GM12865 (cell line): ENCODE measurements around the gene NPTXR.

Experiments
- DNase-seq: peaks from one replicate; pipeline ENCODE4 v3.0.0; 2010; ENCODE audit warnings: low read depth
- H3K4me3 ChIP-seq: 2 replicates; pipeline ENCODE4 v1.5.1; 2011; ENCODE audit warnings: mild to moderate bottlenecking, low read depth, low read length, control low read depth
- TF ChIP-seq, protein P1 (sequence below): IDR thresholded peaks from 2 replicates; pipeline ENCODE4 v1.5.1; 2011; ENCODE audit warnings: low read length, control low read depth, low read depth, inconsistent platforms; ENCODE audit not compliant: insufficient read depth; ENCODE audit errors: missing control alignments

The NPTXR gene

DNA sequence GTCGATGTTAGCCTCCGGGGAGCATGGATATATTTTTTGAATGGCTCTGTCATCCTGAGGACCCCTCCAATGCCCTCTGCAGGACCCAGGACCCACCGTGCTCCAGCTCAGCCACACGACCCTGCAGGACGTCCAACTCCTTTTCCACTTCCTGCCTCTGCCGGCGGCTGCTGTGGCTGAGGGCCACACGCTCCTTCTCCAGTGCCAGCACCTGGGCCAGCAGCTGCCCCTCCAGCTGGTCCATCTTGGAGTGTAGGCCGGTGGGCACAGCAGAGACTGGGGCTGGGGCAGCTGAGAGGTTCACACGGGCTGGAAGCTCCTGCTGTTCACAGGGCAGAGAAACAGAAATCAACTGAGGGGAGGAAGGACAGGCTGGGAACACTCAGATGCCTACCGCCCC is 15.6 kb downstream of the NPTXR start:
- DNase-seq, result no peak
- H3K4me3 ChIP-seq, result no peak overlapping the region
- TF ChIP-seq, protein P1, sequence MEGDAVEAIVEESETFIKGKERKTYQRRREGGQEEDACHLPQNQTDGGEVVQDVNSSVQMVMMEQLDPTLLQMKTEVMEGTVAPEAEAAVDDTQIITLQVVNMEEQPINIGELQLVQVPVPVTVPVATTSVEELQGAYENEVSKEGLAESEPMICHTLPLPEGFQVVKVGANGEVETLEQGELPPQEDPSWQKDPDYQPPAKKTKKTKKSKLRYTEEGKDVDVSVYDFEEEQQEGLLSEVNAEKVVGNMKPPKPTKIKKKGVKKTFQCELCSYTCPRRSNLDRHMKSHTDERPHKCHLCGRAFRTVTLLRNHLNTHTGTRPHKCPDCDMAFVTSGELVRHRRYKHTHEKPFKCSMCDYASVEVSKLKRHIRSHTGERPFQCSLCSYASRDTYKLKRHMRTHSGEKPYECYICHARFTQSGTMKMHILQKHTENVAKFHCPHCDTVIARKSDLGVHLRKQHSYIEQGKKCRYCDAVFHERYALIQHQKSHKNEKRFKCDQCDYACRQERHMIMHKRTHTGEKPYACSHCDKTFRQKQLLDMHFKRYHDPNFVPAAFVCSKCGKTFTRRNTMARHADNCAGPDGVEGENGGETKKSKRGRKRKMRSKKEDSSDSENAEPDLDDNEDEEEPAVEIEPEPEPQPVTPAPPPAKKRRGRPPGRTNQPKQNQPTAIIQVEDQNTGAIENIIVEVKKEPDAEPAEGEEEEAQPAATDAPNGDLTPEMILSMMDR, result no peak

DNA sequence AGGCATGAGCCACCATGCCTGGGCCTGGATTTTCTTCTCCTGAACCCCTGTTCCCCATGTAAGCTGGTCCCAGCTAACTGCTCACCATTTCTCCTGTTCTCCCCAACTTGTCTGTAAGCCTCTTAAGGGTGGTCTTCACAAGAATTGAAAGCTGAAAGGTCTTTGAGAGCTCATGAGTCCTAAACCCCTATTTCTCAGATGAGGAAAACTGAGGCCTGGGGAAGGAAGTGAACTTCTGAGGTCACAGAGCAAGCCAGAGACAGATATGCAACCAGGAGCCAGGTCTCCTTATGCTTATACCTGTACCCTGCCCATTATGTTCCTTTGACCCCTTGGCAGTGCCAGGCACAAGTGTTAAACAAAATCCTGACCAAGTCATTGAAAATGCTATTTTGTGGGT is 16.3 kb downstream of the NPTXR start:
- TF ChIP-seq, protein P1, result no peak
- no peak for DNase-seq

DNA sequence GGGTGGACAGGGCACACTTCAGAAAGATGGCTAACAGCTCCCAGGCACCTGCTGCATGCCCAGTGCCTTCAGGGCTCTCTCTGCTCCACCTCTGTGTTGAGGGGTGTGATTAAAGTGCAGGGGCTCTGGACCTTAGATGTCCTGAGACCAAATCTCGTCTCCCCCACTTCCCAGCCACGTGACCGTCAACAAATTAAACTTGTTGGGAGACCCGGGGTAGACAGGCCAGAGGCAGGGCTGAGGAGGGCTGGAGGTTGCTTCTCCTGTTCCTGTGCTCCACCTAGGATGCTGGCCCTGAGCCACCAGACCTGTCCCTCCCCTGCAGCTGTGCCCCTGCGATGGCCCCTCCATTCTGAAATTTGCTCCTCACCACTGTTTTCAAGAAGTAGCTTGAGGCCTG is 17.0 kb downstream of the NPTXR start:
- TF ChIP-seq, protein P1, result no peak
- H3K4me3 ChIP-seq, result no peak overlapping the region
- no peak for DNase-seq

More for the DNA sequence above, 16.3 kb downstream of the NPTXR start:
- H3K4me3 ChIP-seq, result no peak overlapping the region

DNA sequence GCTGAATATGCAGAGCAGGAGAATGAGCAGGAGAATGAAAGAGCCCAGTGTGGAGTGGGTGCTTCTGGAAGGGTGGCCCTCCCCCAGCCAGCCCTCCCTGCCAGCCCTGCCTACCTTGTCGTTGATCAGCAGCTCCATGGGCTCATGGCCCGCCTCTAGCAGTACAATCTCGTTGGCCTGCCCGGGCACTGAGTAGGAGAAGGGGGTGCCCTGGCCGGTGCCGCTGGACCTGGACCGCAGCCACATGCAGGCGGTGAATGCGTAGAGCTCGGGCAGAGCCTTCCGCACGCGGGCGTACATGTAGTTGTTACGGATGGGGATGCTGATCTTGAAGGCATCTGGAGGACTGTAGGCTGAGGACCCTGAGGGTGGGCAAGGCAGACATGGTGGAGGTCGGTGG is 17.4 kb downstream of the NPTXR start:
- DNase-seq, result no peak
- no peak overlapping the region for H3K4me3 ChIP-seq
- TF ChIP-seq, protein P1, result no peak

DNA sequence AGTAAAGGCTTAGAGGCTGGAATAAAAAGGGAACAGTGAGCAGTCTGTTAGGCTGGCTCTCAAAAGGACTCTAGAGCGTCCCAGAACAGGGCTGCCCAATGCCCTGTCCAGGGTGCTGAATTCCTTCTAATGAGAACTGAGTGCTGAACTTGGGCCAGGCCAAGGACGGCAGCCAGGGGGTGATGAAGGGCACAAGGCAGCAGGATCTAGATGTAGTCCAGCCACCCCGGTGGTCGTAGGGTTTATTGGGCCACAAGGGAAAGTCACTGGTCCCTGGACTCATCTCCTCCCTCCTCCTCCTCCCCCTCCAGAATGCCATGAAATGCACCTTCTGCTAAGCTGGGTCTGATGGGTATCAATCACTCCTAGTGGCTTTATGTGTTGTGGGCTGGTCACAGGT is 19.2 kb downstream of the NPTXR start:
- no peak overlapping the region for H3K4me3 ChIP-seq
- TF ChIP-seq, protein P1, result peak; percentile 22
- DNase-seq, result peak; percentile 66

DNA sequence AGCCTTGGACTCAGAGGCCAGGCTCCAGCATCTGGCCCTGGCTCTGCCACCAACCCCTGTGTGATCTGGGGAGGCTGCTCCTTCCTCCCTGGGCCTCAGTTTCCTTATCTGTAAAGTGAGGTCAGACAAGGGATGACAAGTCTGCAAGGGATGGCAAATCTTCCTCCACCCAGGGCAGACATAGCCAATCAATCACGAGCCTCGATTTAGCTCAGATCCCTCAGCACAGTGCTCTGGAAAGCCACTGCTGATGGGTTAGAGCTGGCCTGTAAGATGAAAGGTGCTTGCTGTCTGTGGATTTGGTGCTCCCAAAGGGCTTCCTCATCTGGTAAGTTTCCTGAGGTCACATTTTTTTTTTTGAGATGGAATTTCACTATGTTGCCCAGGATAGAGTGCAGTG is 20.2 kb downstream of the NPTXR start:
- DNase-seq, result no peak
- TF ChIP-seq, protein P1, result no peak
- H3K4me3 ChIP-seq, result no peak overlapping the region

DNA sequence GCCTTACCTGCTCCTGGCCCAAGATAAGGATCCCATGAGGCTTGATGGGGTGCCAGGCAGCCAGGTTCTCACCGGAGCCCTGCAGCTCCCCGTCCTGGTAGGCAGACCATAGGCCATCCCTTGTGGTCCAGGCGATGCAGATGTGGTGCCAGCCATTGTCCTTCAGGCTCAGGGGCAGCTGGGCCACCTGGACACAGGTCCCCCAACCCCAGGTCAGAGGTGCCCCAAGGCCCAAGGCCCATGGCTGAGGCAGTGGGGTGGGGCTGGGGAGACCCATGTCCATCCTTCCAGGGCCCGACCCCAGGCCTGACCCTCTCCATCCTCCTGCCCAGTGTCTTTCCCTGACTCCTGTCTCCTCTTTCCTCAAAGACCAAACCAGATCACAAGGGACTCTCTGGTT is 20.8 kb downstream of the NPTXR start:
- H3K4me3 ChIP-seq, result no peak overlapping the region
- TF ChIP-seq, protein P1, result no peak
- DNase-seq, result no peak
